Natural killer cell (primary cell): ENCODE results near the gene EPHB2. TPM values are rescaled to one million over a fixed set of nuclear protein-coding genes. Genes with fewer than 3 reads are reported as not detected.

Experiments used
- ATAC-seq, 3 donors: fragments of 150-1000 bp in 2 of 3; fragments of 200-7000 bp in 1 of 3; cut with Tn5 transposase; 1 replicate in 1 of 3; 2 replicates in 2 of 3; pipeline ENCODE4 v1.10.0; 2021; ENCODE audit warnings: mild to moderate bottlenecking in 2 of 3, moderate library complexity in 2 of 3
- DNase-seq, 2 donors: peaks; one replicate each; pipeline versions ENCODE4 v3.0.0 to v3.0.0-alpha.2; 2013 to 2021; ENCODE audit warnings: mixed read lengths in 1 of 2
- H3K27ac ChIP-seq: one replicate; pipeline ENCODE4 v1.5.1; 2013; ENCODE audit warnings: mild to moderate bottlenecking, low read length
- H3K27me3 ChIP-seq: one replicate; pipeline ENCODE4 v1.6.1; 2013; ENCODE audit warnings: low read length; ENCODE audit not compliant: control insufficient read depth, insufficient read depth
- H3K36me3 ChIP-seq: one replicate; pipeline ENCODE4 v1.6.1; 2013; ENCODE audit warnings: low read length; ENCODE audit not compliant: control insufficient read depth, insufficient read depth
- H3K4me1 ChIP-seq: one replicate; pipeline ENCODE4 v1.6.1; 2013; ENCODE audit warnings: low read length; ENCODE audit not compliant: control insufficient read depth, insufficient read depth
- H3K4me3 ChIP-seq: one replicate; pipeline ENCODE4 v1.5.1; 2013; ENCODE audit warnings: low read length
- H3K9me3 ChIP-seq: one replicate; pipeline ENCODE4 v1.6.1; 2013; ENCODE audit warnings: low read length; ENCODE audit not compliant: control insufficient read depth, insufficient read depth
- H3K27ac Mint-ChIP-seq, 2 donors: one replicate each; pipeline ENCODE4 v1.8.0; 2022; ENCODE audit warnings: mild to moderate bottlenecking in 2 of 2, mixed read lengths in 2 of 2, moderate library complexity in 1 of 2
- H3K27me3 Mint-ChIP-seq, 2 donors: one replicate each; pipeline ENCODE4 v1.8.0; 2022; ENCODE audit warnings: low read depth in 2 of 2, mixed read lengths in 2 of 2
- H3K36me3 Mint-ChIP-seq: one replicate; pipeline ENCODE4 v1.8.0; 2022; ENCODE audit warnings: mixed read lengths
- H3K4me1 Mint-ChIP-seq, 2 donors: one replicate each; pipeline ENCODE4 v1.8.0; 2022; ENCODE audit warnings: mixed read lengths in 2 of 2
- H3K4me3 Mint-ChIP-seq: one replicate; pipeline ENCODE4 v1.8.0; 2022; ENCODE audit warnings: mild to moderate bottlenecking, moderate library complexity, mixed read lengths
- H3K9me3 Mint-ChIP-seq, 2 donors: one replicate each; pipeline ENCODE4 v1.8.0; 2022; ENCODE audit warnings: mixed read lengths in 2 of 2
- WGBS: methylation state at CpG from one replicate; pipeline ENCODE4 v1.1.7; 2013; ENCODE audit warnings: missing lambda C conversion rate; ENCODE audit not compliant: insufficient coverage; 5-methylcytosine and 5-hydroxymethylcytosine counted together
- intact Hi-C: fragments of 100-400 bp; cut with micrococcal nuclease; formaldehyde crosslinking; loops from one replicate; pipeline ENCODE4 v1.14.2; 2022
- total RNA-seq, 4 donors: library from RNA; stranded (reverse); fragments of 120-200 nt in 1 of 4; gene quantifications; one replicate each; pipeline versions ENCODE4 v1.2.3 to v1.2.4, GENCODE V29; 2013 to 2022
- TF ChIP-seq, protein P1 (sequence below): fragments of 200-600 bp; IDR thresholded peaks from one replicate; pipeline ENCODE4 v1.8.0; 2022; ENCODE audit warnings: antibody characterized with exemption

EPHB2 gene
- total RNA-seq, 3 donors from 2014 or later (not counting 1 experiment from before 2014, with no cell fraction given) = 0.14 to 0.23 TPM; not detected in 1

DNA sequence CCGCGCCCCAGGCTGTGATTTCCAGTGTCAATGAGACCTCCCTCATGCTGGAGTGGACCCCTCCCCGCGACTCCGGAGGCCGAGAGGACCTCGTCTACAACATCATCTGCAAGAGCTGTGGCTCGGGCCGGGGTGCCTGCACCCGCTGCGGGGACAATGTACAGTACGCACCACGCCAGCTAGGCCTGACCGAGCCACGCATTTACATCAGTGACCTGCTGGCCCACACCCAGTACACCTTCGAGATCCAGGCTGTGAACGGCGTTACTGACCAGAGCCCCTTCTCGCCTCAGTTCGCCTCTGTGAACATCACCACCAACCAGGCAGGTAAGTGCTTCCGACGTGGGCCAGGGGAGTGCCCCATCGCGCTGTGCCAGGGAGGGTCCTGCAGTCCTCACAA lies 154.2 kb downstream of the EPHB2 start:
- no peak overlapping the region for H3K27ac ChIP-seq
- no peak for DNase-seq
- Mint-ChIP-seq H3K4me1 (peaks cover 0 to 7% of the 10 kb centered on the region in 2 donors), H3K4me3 (no peak overlapping the region), H3K9me3 (no peaks in the 10 kb centered on the region), H3K36me3 (no peaks in the 10 kb centered on the region), H3K27ac (no peak overlapping the region), H3K27me3 (no peaks in the 10 kb centered on the region)
- no peak for ATAC-seq
- no peaks in the 10 kb centered on the region for H3K9me3 ChIP-seq
- intact Hi-C loops = no loop called here
- H3K27me3 ChIP-seq = no peaks in the 10 kb centered on the region
- H3K36me3 ChIP-seq = no peaks in the 10 kb centered on the region
- TF ChIP-seq, protein P1, sequence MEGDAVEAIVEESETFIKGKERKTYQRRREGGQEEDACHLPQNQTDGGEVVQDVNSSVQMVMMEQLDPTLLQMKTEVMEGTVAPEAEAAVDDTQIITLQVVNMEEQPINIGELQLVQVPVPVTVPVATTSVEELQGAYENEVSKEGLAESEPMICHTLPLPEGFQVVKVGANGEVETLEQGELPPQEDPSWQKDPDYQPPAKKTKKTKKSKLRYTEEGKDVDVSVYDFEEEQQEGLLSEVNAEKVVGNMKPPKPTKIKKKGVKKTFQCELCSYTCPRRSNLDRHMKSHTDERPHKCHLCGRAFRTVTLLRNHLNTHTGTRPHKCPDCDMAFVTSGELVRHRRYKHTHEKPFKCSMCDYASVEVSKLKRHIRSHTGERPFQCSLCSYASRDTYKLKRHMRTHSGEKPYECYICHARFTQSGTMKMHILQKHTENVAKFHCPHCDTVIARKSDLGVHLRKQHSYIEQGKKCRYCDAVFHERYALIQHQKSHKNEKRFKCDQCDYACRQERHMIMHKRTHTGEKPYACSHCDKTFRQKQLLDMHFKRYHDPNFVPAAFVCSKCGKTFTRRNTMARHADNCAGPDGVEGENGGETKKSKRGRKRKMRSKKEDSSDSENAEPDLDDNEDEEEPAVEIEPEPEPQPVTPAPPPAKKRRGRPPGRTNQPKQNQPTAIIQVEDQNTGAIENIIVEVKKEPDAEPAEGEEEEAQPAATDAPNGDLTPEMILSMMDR = no peak
- WGBS = 95% methylated on average over 23 of the region's 24 CpGs
- no peak overlapping the region for H3K4me3 ChIP-seq
- H3K4me1 ChIP-seq = peaks cover 3% of the 10 kb centered on the region

DNA sequence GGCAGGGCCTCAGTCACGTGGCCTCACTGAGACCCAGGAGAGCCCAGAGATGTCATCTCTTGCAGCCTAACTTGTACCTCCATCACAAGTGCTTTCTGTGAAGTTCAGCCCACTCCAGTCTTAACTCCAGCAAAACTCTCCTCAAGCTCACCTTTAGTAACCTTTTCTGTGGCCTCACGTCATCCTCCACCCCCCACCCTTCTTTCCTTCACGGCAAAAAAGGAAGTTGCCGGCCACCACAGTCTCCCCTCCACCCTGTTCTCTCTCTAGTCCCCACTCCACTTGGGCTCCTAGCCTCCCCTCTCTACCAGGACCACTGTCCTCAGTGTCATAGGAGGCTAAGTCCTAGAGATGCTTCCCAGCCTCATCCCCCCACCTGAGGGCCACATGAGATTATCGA lies 155.1 kb downstream of the EPHB2 start:
- H3K36me3 Mint-ChIP-seq = no peaks in the 10 kb centered on the region
- H3K27me3 Mint-ChIP-seq = no peaks in the 10 kb centered on the region
- Histone ChIP-seq H3K9me3 (no peaks in the 10 kb centered on the region), H3K4me3 (no peak overlapping the region), H3K27me3 (no peaks in the 10 kb centered on the region), H3K36me3 (no peaks in the 10 kb centered on the region), H3K27ac (no peak overlapping the region), H3K4me1 (peaks cover 3% of the 10 kb centered on the region)
- ATAC-seq (no peak), DNase-seq (no peak)
- no peaks in the 10 kb centered on the region for H3K9me3 Mint-ChIP-seq
- H3K27ac Mint-ChIP-seq = no peak overlapping the region
- H3K4me3 Mint-ChIP-seq = no peak overlapping the region
- intact Hi-C loops = no loop called here
- H3K4me1 Mint-ChIP-seq = peaks cover 0 to 7% of the 10 kb centered on the region in 2 donors
- 22% methylated on average over 4 of the region's 5 CpGs for WGBS
- TF ChIP-seq, protein P1 = no peak

DNA sequence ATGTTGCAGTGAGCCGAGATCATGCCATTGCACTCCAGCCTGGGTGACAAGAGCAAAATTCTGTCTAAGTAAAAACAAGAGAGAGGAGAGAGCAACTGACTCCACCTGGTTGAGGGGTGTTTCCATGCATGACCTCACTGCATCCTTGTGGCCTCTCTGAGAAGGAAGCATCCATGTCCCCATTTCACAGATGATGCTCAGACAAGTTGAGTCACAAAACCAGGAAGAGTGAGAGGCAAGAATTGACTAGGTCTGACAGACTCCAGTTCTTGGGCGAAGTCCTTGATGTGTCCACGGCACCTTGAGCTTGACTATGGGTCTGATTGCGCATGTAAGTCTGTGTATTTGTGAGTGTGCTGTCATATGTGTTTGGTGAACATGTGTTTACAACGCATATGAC lies 156.2 kb downstream of the EPHB2 start:
- H3K4me3 ChIP-seq = no peak overlapping the region
- H3K36me3 Mint-ChIP-seq = no peaks in the 10 kb centered on the region
- H3K36me3 ChIP-seq = no peaks in the 10 kb centered on the region
- no peaks in the 10 kb centered on the region for H3K27me3 Mint-ChIP-seq
- no peak overlapping the region for H3K4me3 Mint-ChIP-seq
- no peaks in the 10 kb centered on the region for H3K27me3 ChIP-seq
- peaks cover 3% of the 10 kb centered on the region for H3K4me1 ChIP-seq
- TF ChIP-seq, protein P1 = no peak
- no peak for ATAC-seq
- DNase-seq = no peak
- H3K9me3 ChIP-seq = no peaks in the 10 kb centered on the region
- WGBS = 93% methylated on average over 5 of the region's 5 CpGs
- H3K27ac ChIP-seq = no peak overlapping the region
- no peak overlapping the region for H3K27ac Mint-ChIP-seq
- no peaks in the 10 kb centered on the region for H3K9me3 Mint-ChIP-seq
- intact Hi-C loops = no loop called here
- H3K4me1 Mint-ChIP-seq = peaks cover 0 to 7% of the 10 kb centered on the region in 2 donors

DNA sequence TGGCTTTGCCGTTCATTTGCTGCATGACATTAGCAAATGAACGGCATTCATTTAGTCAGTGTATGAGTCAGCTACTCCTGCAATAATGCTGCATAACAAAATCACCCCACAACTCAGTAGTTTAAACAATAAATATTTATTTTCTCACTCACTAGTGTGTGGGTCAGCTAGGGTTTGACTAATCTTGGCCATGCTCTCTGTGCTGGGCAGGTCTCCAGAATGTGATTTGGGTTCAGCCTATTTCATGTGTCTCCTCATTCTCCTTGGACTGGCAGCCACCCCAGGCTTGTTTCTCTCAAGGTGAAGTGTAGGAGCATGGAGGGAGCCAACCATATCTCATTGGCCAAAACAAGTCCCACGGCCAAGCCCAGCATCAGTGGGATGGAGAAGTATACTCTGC lies 157.7 kb downstream of the EPHB2 start:
- Mint-ChIP-seq H3K9me3 (no peaks in the 10 kb centered on the region), H3K36me3 (no peaks in the 10 kb centered on the region), H3K4me3 (no peak overlapping the region), H3K27ac (no peak overlapping the region), H3K4me1 (peaks cover 0 to 7% of the 10 kb centered on the region in 2 donors), H3K27me3 (no peaks in the 10 kb centered on the region)
- Histone ChIP-seq H3K36me3 (no peaks in the 10 kb centered on the region), H3K4me1 (peaks cover 3% of the 10 kb centered on the region), H3K27ac (no peak overlapping the region), H3K9me3 (no peaks in the 10 kb centered on the region), H3K27me3 (no peaks in the 10 kb centered on the region), H3K4me3 (no peak overlapping the region)
- TF ChIP-seq, protein P1 = no peak
- 97% methylated on average over 3 of the region's 3 CpGs for WGBS
- intact Hi-C loops = no loop called here
- DNase-seq = no peak
- no peak for ATAC-seq
